Activated effector memory CD4-positive, alpha-beta T cell treated with Interleukin-2 at 50 U/mL for 16 hours (primary cell): ENCODE results near the gene FREM2.

Source experiments
- DNase-seq: peaks from one replicate; pipeline ENCODE4 v3.0.0-alpha.2; 2020

The FREM2 gene

DNA sequence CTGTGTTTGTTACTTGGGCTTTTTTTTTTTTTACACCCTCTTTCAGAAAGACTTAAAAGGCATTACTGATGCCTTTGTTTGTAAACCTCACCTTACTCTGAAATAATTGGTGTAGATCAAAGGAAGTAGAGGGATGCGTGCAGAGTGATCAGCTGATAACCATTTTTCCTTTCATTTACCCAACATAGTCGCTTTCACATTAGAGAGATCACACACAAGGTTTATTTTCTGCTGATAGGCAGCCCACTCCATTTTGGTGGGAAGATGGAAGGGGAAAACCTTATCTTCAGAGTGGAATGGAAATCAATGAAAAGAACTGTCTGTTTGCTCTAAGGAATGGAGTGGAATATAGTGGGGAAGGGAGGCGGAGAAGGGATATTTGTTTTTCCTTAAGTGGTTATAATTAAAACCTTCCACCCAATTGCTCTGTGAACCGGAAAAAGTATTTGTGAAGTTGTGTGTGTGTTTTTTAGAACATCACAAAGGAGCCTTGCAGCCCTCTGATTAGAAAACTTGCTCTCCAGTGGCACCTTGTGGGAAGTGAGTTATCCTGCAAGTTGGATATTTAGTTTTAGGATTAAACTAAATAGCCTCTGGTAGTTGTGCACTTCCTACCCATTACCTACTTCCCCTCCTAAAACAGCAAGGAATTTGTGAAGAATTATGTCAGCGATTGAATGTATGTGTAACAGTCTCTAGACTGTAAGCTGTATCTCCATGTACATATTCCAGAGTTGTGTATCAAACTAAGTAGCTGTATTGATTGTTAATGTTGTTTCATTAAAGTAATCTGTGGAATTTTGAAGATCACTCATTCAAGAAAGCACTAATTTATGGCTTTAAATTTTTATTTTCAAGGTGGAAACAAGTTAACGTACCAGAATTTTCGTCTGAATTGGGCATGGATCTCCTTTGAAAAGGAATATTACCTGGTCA is 76.8 kb downstream of the FREM2 start:
- DNase-seq = no peak

DNA sequence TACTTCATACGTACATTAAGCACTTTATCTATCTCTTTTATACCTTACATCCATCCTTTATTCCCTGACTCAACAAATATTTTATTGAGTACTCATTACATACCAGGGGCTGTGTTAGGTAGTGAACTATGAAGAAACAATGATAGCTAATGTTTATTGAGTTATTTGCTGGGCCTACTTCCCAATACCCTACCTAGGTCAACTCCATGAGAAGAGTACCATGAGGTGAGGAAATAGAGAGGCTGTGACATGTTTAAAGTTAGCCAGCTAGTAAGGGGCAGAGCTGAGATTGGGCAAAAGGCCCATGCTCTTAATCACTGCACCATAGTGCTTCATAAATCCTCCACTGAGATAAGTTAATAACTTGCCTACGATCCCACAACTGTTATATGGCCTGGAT is 79.9 kb downstream of the FREM2 start:
- no peak for DNase-seq

DNA sequence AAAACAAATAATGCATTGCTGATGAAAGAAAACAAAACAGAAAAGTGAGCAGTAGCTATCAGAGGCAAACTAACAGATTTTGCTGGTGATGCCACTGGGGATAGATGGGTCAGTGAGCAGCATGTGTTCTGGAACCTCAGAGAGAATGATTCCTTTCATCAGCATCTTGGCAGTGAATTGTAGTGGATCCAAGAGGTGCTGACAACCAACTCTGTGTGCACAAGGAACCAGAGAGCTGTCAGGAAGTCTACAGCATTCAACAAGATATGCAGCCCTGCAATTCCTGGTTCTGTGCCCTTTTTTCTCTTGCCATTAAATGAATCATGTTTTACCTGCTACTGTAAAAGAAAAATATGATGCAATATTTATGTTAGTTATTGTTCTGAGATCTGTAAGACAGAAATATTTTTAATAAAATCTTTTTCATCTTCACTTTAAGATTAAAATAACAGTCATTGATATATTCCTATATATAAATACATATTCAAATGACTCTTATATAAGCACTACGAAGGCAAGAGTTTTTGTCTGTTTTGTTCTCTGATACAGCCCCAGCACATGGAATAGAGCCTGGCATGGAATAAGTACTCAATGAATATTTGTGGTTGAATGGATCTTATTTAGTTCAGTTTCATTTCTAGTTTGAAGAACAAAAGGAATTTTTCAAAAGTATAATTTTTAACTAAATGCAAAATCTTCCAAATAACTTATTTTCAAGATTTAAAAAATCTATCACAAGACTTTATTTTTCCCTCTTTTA is 80.8 kb downstream of the FREM2 start:
- DNase-seq = no peak

DNA sequence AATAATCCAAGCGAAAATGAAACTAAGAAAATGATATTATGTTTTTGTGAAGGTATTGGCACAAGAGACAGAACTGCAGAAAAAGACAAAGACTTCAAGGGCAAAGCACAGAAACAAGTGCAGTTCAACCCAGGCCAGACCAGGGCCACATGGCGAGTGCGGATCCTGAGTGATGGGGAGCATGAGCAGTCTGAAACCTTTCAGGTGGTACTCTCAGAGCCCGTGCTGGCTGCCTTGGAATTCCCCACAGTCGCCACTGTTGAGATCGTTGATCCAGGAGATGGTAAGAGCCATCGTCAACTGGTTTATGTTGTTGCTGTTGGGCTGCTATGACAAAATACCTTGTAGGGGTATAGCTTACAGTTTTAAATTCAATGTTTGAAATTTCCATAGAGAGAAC is 82.6 kb downstream of the FREM2 start:
- DNase-seq = no peak

DNA sequence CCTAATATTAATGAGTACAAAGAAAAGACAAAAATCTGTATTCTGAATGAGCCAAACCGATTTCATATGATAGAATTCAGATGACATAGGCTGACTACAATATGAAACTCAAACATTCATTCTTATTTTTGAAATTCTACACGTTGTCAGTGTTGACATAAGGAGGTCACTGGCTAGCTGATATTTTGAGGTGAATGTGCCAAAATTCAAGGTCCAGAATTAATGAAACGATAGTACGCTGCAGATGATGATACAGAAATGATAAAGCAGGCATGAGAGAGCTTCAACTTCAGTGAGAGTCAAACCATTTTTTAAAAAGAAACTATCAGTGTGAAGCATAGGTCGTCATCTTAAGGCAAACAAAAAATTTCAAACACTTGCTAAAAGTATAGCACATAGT is 88.2 kb downstream of the FREM2 start:
- DNase-seq = no peak

DNA sequence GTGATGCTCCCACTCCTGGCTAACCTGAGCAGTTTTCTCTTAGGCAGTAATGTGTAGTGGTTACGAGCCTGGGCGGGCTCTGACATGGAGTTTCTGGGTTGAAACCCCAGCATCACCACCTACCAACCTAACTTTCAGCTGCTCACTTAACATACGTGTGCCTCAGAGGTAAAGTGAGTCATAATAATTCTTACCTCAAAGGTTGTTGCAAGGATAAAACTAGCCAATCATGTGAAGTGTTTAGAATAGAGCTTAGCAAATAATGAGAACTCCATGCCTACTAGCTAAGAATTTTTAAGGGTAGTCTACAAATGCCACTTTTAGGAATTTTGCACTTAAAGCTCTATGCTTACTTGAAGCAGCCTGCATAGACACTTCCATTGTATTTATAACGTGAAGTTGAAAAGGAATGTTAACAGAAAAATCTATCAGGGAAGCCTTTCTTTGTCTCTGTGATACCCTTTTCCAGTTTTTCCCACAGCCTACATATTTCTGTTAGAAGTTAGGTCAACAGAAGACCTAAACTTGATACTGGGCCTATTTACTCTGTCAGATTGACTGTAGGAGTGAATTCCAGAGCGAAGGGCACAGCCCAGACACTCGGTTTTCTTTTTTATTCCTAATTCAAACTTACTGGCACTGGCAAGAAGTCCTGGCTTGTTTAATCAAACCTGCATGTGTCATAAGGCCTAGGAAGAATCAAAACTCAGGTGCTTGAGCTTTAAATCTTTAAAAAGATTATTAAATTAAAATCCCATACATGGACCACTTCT is 90.7 kb downstream of the FREM2 start:
- no peak for DNase-seq

DNA sequence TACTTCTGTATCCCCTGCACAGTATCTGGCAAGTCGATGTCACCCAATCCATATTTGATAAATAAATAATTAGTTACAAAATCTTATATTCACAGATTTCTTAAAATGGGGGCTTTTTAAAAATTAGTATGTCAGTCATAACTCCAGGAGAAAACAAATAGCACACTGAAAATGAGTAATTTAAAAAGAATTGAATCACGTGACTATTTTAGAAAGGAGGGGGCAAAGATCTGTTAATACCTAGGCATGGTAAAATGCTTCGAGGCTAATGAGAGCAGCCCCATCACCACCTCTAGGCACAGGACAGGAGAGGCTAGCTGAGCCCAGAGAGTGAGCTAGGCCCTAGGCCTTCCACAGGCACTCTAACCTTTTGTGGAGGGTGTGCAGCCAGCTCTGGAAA is 94.7 kb downstream of the FREM2 start:
- no peak for DNase-seq

DNA sequence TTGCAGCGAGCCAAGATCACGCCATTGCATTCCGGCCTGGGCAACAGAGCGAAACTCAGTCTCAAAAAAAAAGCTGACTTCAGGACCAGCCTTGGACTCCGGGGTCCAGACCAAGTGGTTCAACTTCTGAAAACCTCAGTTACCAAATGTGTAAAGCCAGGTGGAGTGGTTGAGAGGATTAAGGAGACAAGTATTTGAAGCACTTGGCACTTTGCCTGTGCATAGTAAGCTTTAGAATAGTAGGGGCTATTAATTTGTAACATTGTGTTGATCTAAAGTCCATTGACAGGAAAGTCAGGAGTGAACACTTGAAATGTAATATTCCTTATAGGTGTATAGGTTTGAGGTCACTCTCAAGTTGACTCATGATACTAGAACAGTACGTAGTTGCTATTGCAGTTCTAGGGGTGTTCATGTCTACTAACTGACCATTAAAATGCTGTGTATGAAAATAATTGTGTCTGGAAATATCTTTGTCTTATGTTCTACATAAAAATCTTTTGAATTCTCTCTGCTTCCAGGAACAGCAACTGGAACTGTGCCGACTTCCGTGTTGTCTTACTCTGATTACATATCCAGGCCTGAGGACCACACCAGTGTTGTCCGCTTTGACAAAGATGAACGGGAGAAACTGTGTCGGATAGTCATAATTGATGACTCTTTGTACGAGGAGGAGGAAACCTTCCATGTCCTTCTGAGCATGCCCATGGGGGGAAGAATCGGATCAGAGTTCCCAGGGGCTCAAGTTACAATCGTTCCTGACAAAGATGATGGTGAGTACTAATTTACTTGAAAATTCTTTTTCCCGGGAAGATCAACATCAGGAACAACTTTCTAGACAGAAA is 97.4 kb downstream of the FREM2 start:
- DNase-seq = no peak

DNA sequence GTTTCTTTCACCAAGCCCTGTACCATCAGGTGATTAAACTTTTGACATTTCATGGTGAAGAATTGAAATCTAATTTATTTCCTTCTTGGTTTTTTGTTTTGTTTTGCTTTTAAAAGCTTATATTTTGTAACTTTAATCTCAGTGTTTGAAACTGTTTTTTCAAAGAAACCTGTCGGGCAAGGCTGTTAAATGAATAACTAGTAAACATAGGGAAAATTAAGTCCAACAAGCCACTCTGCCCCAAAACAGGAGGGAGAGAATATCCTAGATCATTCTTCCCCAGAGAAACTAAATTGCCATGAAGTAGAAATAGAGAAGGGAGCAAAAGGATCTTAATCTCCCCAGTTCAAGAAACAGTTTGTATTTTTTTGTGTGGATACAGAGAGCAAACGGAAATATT is 98.2 kb downstream of the FREM2 start:
- DNase-seq = no peak

DNA sequence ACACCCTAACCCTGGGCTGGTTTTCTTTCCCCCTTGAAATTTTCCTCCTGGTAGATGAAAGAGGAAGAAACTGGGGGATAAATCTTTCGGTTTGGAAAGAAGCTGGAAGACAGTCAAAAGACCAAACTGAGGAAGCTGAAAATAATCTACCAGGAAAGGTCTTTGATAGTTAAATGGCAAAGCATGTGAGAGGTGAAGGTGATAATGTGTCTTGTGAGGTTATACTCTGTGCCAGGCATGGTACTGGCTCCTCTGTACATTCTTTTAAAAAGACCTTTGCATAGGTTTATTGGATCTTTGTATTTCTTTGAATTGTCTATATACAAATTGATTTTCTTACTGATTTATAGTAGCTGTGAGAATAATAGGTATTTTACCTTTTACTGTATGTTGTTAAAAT is 98.6 kb downstream of the FREM2 start:
- DNase-seq = no peak

DNA sequence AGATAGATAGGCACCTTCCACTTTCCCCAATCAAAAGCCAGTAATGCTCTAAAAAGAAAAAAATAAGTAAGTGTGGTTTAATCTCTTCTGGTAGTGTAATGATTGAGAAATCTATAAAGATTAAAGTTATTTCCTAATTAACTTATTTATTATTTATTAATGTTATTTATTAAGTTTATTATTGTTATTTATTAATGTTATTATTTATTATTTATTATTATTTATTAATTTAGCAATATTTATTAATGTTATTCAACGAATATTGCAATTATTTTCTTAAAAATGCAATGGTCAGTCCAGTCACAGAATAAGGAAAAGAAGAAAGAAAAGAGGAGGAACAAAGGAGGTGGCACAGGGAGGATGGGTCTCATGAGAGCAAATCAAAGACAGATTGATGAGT is 100.7 kb downstream of the FREM2 start:
- no peak for DNase-seq

DNA sequence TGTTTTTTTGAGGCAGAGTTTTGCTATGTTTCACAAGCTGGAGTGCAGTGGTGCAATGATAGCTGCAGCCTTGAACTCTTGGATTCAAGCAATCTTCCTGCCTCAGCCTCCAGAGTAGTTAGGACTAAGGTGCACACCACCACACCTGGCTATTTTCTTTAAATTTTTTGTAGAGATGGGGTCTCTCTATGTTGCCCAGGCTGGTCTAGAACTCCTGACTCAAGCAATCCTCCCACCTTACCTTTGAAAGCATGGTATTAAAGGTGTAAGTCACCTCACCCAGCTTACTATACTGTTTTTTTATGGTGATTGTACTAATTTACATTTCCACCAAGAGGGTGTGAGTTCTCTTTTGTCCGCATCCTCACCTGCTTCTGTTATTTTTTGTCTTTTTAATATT is 110.0 kb downstream of the FREM2 start:
- DNase-seq = no peak

DNA sequence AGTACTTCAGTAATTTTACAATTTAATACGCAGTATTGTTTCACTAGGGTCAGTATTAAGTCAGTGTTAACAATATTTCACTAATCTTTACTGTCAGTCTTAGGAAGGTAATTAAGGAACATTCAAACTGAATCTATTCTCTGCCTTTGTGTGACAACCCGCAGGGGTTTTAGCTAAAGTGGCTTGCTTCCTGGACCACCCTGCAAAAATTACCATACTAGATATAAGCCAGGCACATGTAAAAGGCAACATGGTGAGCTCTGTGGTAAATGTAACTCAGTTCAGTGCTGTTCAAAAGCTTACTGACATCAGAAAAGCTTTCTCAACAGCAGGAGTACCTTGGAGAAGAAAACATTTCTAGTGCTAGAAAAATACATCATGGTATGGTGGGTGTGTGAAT is 116.7 kb downstream of the FREM2 start:
- no peak for DNase-seq

DNA sequence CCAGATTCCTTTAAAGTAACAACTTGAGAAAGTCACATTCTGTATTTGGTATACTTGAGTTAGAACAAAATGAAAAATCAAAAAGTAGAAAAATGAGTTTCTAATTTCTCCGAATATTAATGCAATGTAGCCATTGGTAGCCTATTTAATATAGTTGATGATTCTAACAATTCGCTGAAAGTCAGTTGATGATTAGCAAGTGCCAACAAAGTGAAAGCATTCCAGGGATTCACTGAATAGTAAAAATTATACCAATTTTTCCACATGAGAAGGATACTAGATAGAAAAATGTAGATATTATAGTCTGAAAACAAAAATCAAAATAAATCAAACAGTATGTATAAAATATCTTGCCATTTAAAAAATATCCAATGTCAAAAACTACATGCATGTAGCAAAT is 117.2 kb downstream of the FREM2 start:
- no peak for DNase-seq

DNA sequence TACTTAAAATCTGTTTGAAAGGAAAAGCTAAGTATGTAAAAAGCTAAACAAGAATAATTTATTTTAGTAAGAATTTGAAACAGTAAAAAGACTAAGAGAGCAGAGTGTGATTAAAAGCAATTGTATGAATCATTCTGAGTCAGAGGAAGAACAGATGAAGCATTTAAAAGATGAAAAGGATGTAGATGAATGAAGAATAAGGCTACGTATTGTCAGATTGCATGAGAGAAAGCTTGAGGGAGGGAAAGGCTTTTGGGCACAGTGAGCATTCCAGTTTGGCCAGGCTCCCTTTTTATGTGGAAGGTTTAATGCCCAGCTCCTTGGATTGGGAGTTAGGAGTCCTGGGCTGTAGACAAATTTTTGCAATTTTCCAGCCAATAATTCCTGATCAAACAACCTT is 117.7 kb downstream of the FREM2 start:
- DNase-seq = no peak

DNA sequence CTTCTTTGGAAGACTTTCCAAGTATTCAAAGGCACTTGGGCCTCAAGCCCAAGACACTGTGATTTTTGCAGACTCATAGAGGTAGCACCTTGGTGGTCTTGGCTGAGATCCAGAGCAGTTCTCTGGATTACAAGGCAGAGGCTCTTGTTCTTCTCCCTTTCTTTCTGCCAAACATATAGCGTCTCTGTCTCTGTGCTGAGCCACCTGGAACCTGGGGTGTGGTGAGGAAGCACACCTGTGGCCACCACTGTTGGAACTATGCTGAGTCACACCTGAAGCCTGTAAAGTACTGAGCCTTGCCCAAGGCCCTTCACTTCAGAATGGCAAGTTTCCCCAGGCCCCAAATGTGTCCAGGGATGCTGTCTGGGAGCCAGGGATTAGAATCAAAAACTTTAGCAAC is 127.5 kb downstream of the FREM2 start:
- DNase-seq = no peak

DNA sequence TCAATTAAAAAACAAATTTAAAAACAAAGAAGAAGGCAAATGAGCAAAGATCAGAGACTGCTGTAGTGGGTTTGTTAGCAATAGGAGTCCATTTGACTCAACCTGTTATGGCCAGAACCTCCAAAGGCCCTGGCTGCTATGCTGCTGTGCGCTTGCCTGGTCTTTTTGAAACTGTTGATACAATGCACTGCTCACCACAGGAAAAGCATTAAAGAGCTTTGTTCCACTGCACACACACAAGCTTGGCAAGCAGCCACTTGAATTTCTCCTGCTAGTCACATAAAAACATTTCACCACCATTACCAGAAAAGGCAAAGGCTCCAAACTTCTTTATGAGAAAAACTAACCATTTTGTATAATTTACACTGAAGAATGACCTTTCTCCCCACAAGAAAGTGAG is 132.2 kb downstream of the FREM2 start:
- DNase-seq = no peak

DNA sequence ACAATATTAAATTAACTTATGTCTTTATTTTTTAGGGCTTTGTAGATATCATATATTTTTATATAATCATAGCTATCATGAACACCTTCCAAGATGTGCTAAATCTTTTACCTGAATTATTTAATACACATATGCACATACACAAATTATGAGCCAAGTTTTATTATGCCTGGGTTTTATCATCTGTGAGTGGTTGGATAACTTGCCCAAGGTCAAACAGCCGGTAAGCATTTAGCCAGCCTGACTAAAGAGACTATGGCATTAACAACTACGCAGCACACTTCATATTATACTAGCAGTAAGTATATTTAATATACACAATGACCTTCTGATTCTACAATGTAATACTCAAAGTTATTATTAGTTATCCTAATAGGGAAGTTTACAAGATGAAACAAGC is 132.7 kb downstream of the FREM2 start:
- DNase-seq = no peak

DNA sequence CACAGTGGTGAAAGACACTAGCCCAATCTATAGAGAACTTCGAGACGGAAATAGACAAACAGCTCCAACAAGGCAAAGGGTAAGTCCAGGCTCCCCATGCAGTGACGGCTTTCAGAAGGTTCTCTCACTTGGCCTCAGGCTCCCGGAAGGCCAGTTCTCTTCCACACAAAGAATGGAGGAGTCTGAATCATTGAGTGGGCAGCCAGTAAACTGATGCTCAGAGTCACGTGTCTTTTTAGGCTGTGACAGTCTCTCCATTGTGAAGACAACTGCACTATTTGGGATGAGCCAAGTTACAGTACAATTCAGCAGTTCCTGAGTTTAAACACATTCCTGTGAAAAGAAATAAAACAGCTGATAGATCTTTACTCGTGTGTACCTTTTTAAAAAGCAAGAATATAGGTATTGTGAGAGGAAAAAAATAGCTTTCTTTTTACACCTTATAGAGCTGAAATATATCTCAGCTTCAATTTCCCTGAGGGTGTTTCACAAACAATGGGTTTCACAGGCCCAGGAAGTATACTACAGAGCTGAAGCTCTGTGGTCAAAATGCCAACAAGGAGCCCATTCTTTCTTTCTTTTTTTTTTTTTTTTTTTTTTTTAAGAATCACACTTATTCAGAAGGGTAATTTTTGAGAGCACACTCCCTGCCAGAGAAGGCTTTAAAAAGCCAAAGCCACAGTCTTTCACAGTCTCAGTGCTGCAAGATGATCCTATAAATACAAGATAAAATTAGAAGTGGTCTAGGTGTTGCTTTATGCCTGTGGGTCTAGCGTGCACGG is 135.1 kb downstream of the FREM2 start:
- DNase-seq = no peak

DNA sequence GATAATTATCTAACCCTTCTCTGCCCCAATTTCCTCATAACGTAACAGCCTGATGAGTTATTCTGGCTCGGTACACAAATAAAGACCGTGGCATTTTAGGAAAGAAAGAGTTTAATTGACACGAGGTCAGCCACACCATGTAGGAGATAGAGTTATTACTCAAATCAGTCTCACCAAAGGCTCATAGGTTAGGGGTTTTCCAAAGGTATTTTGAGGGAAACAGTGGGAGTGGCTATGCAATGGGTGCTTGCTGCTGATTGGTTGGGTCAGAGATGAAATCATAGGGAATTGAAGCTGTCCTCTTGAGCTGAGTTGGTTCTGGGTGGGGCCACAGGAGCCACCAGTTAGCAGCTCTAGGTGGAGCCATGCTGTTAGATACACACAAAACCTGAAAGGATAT is 137.5 kb downstream of the FREM2 start:
- no peak for DNase-seq

DNA sequence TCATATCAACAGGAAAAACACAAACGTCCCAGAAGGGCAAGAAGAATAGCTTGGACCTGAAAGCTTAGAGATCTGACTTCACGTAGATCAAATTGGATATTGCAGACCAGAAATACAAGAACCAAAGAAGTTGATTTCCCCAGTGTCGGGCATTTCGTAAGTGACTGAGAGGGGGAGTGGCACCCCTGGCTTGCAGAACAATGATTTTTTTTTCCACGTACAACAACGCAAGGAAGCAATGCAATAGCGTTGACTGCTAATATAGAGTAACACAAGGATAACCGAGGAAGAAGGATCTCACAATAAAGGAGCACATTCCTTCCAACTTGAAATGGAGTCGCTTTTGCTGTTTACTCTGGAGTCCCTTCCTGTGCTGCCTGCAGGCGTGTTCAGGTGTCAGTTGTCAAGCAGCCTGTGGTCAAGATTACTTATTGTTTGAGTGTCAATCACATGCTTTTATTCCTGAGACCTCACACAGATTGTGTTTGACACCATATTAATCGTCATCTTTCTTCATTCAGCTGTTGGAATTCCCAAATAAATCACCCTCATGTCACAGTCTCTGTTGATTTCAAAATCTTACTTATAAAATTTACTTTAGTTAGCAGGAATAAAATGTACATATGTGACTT is 139.4 kb downstream of the FREM2 start:
- no peak for DNase-seq
